ENCODE results near the gene TXNL4A.

The TXNL4A gene

DNA sequence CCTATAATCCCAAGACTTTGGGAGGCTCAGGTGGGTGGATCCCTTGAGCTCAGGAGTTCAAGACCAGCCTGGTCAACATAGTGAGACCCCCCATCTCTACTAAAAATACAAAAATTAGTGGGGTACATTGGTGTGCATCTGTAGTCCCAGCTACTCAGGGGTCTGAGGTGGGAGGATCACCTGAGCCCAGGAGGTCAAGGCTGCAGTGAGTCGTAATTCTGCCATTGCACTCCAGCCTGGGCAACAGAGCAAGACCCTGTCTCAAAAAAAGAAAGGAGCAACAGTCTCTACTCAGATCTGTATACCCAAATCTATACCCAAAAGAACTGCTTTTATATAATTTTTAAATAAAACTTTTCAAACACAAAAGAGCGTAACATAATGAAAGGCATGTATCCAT, 29.4 kb downstream of the TXNL4A start:
- Histone ChIP-seq H3K4me3 (ENCODE audit: low read depth in 1 of 5, low read length in 5 of 5) (no peak overlapping the region), H3K27me3 (ENCODE audit: control insufficient read depth in 5 of 5, insufficient read depth in 4 of 5, low read length in 5 of 5) (peaks cover 0 to 11% (median 2%) of the 10 kb centered on the region in 5 donors), H3K27ac (ENCODE audit: low read depth, low read length) (no peak overlapping the region), H3K9ac (ENCODE audit: low read length in 5 of 5) (no peak overlapping the region), H3K36me3 (ENCODE audit: control insufficient read depth in 5 of 5, insufficient read depth in 5 of 5, low read length in 5 of 5) (no peaks in the 10 kb centered on the region), H3K9me3 (ENCODE audit: control insufficient read depth in 5 of 5, low read length in 5 of 5) (no peaks in the 10 kb centered on the region), H3K4me1 (ENCODE audit: control insufficient read depth in 5 of 5, insufficient read depth in 5 of 5, low read length in 5 of 5) (peaks cover 0 to 5% (median 2%) of the 10 kb centered on the region in 5 donors)

DNA sequence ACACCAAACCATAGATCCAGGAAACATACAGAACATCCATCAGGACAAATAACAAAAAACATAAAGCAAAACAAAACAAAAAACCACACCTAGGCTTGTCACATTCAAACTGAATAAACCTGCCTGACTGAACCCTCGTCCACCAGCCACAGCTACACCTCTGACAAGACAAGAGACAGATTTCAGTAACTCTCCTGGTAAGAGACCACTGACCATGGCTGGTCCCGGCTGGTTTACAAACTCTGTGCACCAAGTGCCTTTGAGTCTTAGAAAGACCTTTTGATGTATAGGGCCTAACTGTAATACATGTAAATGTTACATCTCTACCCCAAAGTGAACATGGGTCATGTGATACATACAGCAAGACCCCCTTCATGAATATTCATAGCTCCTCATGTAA, 32.1 kb downstream of the TXNL4A start:
- H3K9me3 ChIP-seq (ENCODE audit: control insufficient read depth in 5 of 5, low read length in 5 of 5): no peaks in the 10 kb centered on the region
- H3K4me3 ChIP-seq (ENCODE audit: low read depth in 1 of 5, low read length in 5 of 5): no peak overlapping the region
- H3K4me1 ChIP-seq (ENCODE audit: control insufficient read depth in 5 of 5, insufficient read depth in 5 of 5, low read length in 5 of 5): peaks cover 0 to 7% (median 6%) of the 10 kb centered on the region in 5 donors
- H3K36me3 ChIP-seq (ENCODE audit: control insufficient read depth in 5 of 5, insufficient read depth in 5 of 5, low read length in 5 of 5): no peaks in the 10 kb centered on the region
- H3K27ac ChIP-seq (ENCODE audit: low read depth, low read length): no peak overlapping the region
- H3K9ac ChIP-seq (ENCODE audit: low read length in 5 of 5): no peak overlapping the region
- H3K27me3 ChIP-seq (ENCODE audit: control insufficient read depth in 5 of 5, insufficient read depth in 4 of 5, low read length in 5 of 5): peaks cover 0 to 7% (median 2%) of the 10 kb centered on the region in 5 donors

DNA sequence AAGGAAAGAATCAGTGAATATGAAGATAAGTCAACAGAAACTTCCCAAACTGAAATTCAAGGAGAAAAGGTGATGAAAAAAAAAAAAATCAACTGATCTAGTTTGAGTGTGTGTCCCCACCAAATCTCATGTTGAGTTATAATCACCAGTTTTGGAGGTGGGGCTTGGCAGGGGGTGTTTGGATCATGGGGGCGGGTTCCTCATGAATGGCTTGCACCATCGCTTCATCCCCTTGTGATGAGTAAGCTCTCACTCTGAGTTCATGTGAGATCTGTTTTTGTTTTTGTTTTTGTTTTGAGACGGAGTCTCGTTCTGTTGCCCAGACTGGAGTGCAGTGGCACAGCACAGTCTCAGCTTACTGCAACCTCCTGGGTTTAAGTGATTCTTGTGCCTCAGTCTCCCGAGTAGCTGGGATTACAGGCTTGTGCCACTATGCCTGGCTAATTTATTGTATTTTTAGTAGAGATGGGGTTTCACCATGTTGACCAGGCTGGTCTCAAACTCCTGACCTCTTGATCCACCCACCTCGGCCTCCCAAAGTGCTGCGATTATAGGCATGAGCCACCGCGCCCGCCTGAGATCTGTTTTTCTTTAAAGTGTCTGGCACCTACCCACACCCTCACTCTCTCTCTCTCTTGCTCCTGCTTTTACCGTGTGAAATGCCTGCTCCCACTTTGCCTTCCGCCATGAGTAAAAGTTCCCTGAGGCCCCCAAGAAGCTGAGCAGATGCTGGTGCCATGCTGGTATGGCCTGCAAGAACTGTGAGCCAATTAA, 32.9 kb downstream of the TXNL4A start:
- Histone ChIP-seq H3K27ac (ENCODE audit: low read depth, low read length) (no peak overlapping the region), H3K9ac (ENCODE audit: low read length in 5 of 5) (no peak overlapping the region), H3K4me1 (ENCODE audit: control insufficient read depth in 5 of 5, insufficient read depth in 5 of 5, low read length in 5 of 5) (peaks cover 0 to 10% (median 8%) of the 10 kb centered on the region in 5 donors), H3K27me3 (ENCODE audit: control insufficient read depth in 5 of 5, insufficient read depth in 4 of 5, low read length in 5 of 5) (peaks cover 0 to 4% (median 0%) of the 10 kb centered on the region in 5 donors), H3K4me3 (ENCODE audit: low read depth in 1 of 5, low read length in 5 of 5) (no peak overlapping the region), H3K36me3 (ENCODE audit: control insufficient read depth in 5 of 5, insufficient read depth in 5 of 5, low read length in 5 of 5) (no peaks in the 10 kb centered on the region), H3K9me3 (ENCODE audit: control insufficient read depth in 5 of 5, low read length in 5 of 5) (no peaks in the 10 kb centered on the region)

DNA sequence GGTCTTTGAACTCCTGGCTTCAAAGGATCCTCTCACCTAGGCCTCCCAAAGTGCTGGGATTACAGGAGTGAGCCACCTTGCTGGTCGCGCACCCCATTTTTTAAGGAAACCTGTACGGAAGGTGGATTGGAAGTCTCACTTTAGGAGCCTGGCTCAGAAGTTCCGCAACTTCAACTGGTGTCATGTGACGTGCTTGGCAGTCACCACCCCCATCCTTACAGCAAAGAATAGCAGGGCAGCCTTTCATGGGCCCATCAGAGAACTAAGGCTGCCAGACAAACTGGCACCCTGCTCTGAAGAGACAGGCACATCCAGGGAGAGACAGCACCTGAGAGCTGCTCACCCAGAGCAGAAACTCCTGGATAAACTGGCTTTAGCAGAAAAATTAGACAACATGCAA, 33.6 kb downstream of the TXNL4A start:
- Histone ChIP-seq H3K9ac (ENCODE audit: low read length in 5 of 5) (no peak overlapping the region), H3K27ac (ENCODE audit: low read depth, low read length) (no peak overlapping the region), H3K4me1 (ENCODE audit: control insufficient read depth in 5 of 5, insufficient read depth in 5 of 5, low read length in 5 of 5) (peaks cover 4 to 17% (median 15%) of the 10 kb centered on the region in 5 donors), H3K9me3 (ENCODE audit: control insufficient read depth in 5 of 5, low read length in 5 of 5) (no peaks in the 10 kb centered on the region), H3K27me3 (ENCODE audit: control insufficient read depth in 5 of 5, insufficient read depth in 4 of 5, low read length in 5 of 5) (peaks cover 0 to 4% (median 0%) of the 10 kb centered on the region in 5 donors), H3K4me3 (ENCODE audit: low read depth in 1 of 5, low read length in 5 of 5) (no peak overlapping the region), H3K36me3 (ENCODE audit: control insufficient read depth in 5 of 5, insufficient read depth in 5 of 5, low read length in 5 of 5) (no peaks in the 10 kb centered on the region)

DNA sequence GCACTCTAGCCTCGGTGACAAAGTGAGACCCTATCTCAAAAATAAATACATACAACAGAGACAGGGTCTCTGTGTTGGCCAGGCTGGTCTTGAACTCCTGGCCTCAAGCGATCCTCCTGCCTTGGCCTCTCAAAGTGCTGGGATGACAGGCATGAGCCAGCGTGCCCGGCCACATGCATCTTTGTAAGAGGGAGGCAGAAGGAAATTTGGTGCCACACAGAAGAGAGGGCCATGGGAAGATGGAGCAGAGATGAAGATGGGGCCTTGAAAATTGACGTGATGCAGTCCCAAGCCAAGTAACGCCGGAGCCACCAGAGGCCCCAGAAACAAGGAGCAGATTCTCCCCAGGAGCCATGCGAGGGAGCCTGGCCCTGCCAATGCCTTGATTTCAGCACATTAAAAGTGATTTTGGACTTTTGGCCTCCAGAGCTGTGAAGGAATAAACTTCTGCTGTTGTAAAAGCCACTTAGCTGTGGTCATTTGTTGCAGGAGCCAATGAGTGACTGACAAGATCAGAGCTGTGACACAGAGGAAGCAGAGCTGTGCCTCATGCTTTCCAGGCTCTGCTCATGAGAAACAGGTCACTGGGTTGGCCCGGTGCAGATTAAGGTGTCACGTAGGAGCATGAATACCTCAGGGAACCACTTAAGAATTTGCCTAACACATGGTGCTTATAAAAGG, 34.3 kb downstream of the TXNL4A start:
- Histone ChIP-seq H3K36me3 (ENCODE audit: control insufficient read depth in 5 of 5, insufficient read depth in 5 of 5, low read length in 5 of 5) (peaks cover 0 to under 1% (median 0%) of the 10 kb centered on the region in 5 donors), H3K27me3 (ENCODE audit: control insufficient read depth in 5 of 5, insufficient read depth in 4 of 5, low read length in 5 of 5) (no peaks in the 10 kb centered on the region), H3K4me3 (ENCODE audit: low read depth in 1 of 5, low read length in 5 of 5) (no peak overlapping the region), H3K4me1 (ENCODE audit: control insufficient read depth in 5 of 5, insufficient read depth in 5 of 5, low read length in 5 of 5) (peaks cover 5 to 23% (median 22%) of the 10 kb centered on the region in 5 donors), H3K9me3 (ENCODE audit: control insufficient read depth in 5 of 5, low read length in 5 of 5) (no peaks in the 10 kb centered on the region), H3K27ac (ENCODE audit: low read depth, low read length) (no peak overlapping the region), H3K9ac (ENCODE audit: low read length in 5 of 5) (no peak overlapping the region)

DNA sequence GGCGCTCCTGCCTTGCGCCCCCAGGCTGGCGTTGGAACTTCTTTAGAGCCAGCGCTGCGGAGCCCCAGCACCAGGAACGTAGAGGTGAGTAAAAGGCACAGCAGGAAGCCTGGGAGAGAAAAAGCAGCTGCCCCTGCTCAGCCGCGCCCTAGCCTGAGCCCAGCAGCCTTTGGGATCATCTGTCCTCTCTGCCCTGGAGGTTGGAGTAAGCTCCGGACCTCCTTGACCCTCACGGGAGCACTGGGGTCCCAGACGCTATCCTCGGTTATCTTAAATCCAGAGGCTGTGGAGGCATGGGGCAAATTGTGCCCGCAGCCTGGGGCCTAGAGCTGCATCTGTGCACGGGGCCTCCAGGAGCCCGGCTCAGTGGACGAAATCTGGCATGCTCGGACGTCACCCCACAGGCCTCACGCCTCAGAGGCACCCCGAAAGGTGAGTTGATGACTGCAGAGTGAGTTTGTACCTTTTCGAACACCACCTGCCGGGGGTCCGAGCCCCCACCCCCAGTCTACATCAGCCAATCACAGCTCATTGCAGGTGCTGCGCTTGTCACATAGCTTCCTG, 35.3 kb downstream of the TXNL4A start:
- Histone ChIP-seq H3K27ac (ENCODE audit: low read depth, low read length) (no peak overlapping the region), H3K9ac (ENCODE audit: low read length in 5 of 5) (no peak overlapping the region), H3K4me1 (ENCODE audit: control insufficient read depth in 5 of 5, insufficient read depth in 5 of 5, low read length in 5 of 5) (peaks cover 9 to 34% (median 30%) of the 10 kb centered on the region in 5 donors), H3K9me3 (ENCODE audit: control insufficient read depth in 5 of 5, low read length in 5 of 5) (no peaks in the 10 kb centered on the region), H3K27me3 (ENCODE audit: control insufficient read depth in 5 of 5, insufficient read depth in 4 of 5, low read length in 5 of 5) (no peaks in the 10 kb centered on the region), H3K36me3 (ENCODE audit: control insufficient read depth in 5 of 5, insufficient read depth in 5 of 5, low read length in 5 of 5) (peaks cover 0 to 5% (median 3%) of the 10 kb centered on the region in 5 donors), H3K4me3 (ENCODE audit: low read depth in 1 of 5, low read length in 5 of 5) (no peak overlapping the region)

DNA sequence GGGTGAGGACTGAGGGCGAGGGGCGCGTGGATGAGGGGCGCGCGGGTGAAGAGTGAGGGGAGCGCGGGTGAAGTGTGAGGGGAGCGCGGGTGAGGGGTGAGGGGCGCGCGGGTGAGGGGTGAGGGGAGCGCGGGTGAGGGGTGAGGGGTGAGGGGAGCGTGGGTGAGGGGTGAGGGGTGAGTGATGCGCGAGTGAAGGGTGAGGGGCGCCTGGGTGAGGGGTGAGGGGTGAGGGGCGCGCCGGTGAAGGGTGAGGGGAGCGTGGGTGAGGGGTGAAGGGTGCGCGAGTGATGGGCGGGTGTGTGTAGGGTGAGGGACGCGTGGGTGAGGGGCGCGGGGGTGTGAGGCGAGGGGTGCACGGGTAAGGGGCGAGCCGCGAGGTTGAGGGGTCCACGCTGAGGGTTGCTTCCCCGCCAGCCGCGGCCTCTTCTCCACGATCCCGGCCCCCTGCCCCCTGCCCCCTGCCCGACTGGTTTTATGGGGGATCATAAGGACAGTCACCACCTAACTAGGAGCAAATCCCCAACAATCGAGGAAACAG, 35.8 kb downstream of the TXNL4A start:
- Histone ChIP-seq H3K4me1 (ENCODE audit: control insufficient read depth in 5 of 5, insufficient read depth in 5 of 5, low read length in 5 of 5) (peaks cover 10 to 39% (median 36%) of the 10 kb centered on the region in 5 donors), H3K9ac (ENCODE audit: low read length in 5 of 5) (peak overlapping the region in 2 of 5 donors; percentile 48 to 64), H3K36me3 (ENCODE audit: control insufficient read depth in 5 of 5, insufficient read depth in 5 of 5, low read length in 5 of 5) (peaks cover 0 to 7% (median 4%) of the 10 kb centered on the region in 5 donors), H3K9me3 (ENCODE audit: control insufficient read depth in 5 of 5, low read length in 5 of 5) (no peaks in the 10 kb centered on the region), H3K27me3 (ENCODE audit: control insufficient read depth in 5 of 5, insufficient read depth in 4 of 5, low read length in 5 of 5) (no peaks in the 10 kb centered on the region), H3K4me3 (ENCODE audit: low read depth in 1 of 5, low read length in 5 of 5) (peak overlapping the region in 3 of 5 donors; percentile 68 to 76 (median 69)), H3K27ac (ENCODE audit: low read depth, low read length) (no peak overlapping the region)

DNA sequence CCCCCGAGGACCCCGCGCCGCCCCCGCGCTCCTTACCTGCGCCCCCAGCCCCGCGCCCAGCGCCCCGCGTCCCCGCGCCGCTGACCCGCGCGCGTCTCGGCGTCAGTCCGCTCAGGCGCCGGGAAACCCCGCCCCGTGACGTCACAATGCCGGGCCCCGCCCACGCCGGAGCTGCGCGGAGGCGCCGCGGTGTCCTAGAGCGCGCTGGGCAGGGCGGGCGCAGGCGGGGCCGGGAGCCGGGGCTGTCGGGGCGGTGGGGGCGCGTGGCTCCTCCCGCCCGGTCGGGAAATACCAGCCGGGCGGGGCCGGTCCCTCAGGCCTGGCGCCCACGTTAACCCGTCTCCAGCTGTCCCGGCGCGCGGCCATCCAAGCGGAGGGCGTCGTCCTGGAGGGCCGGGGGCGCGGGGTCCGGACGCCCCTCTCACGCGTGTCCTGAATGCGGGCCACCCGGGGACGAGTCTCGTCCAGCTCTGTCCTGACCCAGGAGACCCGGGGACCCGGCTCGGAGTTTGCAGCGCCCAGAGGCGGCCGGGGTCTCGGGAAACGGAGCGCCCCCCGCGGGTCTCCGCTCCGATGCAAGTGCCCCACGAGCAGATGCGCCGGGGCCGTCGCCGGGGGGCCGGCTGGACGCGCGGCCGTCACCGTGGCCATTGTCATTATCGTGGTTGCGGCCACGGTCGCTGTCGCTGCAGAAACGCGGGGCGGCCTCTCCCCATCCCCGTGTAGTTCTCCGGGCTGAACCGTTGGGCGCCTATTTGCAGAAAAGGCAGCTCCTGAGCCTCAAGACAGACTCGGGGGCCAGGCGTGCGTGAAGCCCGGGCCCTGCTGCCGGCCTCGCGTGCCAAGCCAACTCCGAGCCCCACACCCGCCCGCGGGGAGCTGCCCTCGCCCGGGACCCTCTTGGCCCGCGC, 36.6 kb downstream of the TXNL4A start, which contains the start of gene SLC66A2:
SLC66A2 (minus strand) TSS at position 109 of the 911 bp plus-strand sequence. CDS start 727 bp downstream, outside the sequence.
- no peaks in the 10 kb centered on the region for H3K9me3 ChIP-seq (ENCODE audit: control insufficient read depth in 5 of 5, low read length in 5 of 5)
- peak within 1 kb of the TSS; percentile 48 to 81 (median 62) for H3K9ac ChIP-seq (ENCODE audit: low read length in 5 of 5)
- no peaks in the 10 kb centered on the region for H3K27me3 ChIP-seq (ENCODE audit: control insufficient read depth in 5 of 5, insufficient read depth in 4 of 5, low read length in 5 of 5)
- peaks cover 10 to 46% (median 41%) of the 10 kb centered on the region in 5 donors for H3K4me1 ChIP-seq (ENCODE audit: control insufficient read depth in 5 of 5, insufficient read depth in 5 of 5, low read length in 5 of 5)
- peaks cover 0 to 10% (median 4%) of the 10 kb centered on the region in 5 donors for H3K36me3 ChIP-seq (ENCODE audit: control insufficient read depth in 5 of 5, insufficient read depth in 5 of 5, low read length in 5 of 5)
- peak within 1 kb of the TSS; percentile 68 to 89 (median 77) for H3K4me3 ChIP-seq (ENCODE audit: low read depth in 1 of 5, low read length in 5 of 5)
- peak within 1 kb of the TSS; percentile 75 for H3K27ac ChIP-seq (ENCODE audit: low read depth, low read length)
